AG04449 (cell line): ENCODE data around the gene ZNF692.
"Not testable (repeated sequence)": the region's sequence is repeated elsewhere in the genome, so short reads cannot be mapped to it uniquely, and the experiment has no call there.

Experiments used
- CTCF ChIA-PET: fragments of 350-600 bp; formaldehyde crosslinking; extraction: SDS; loops from one replicate; lab custom pipeline; 2021; ENCODE audit warnings: antibody characterized with exemption; lab: Yijun Ruan, JAX
- POLR2A ChIA-PET: fragments of 400-600, 350-600 bp; formaldehyde crosslinking; extraction: SDS; loops from one replicate; lab custom pipeline; 2020; ENCODE audit warnings: antibody characterized with exemption, inconsistent platforms; lab: Yijun Ruan, JAX
- DNase-seq: peaks from one replicate; pipeline ENCODE4 v3.0.0-alpha.2; 2010; ENCODE audit warnings: low read depth, low spot score
- H3K4me3 ChIP-seq: 2 replicates; pipeline ENCODE4 v1.5.1; 2011; ENCODE audit warnings: low read depth, mild to moderate bottlenecking, control low read depth, low read length
- TF ChIP-seq, protein P1 (sequence below): IDR thresholded peaks from one replicate; pipeline ENCODE4 v1.5.1; 2011; ENCODE audit warnings: mild to moderate bottlenecking, moderate library complexity, low read length, control low read depth, inconsistent platforms; ENCODE audit not compliant: insufficient read depth; ENCODE audit errors: missing control alignments

The ZNF692 gene

DNA sequence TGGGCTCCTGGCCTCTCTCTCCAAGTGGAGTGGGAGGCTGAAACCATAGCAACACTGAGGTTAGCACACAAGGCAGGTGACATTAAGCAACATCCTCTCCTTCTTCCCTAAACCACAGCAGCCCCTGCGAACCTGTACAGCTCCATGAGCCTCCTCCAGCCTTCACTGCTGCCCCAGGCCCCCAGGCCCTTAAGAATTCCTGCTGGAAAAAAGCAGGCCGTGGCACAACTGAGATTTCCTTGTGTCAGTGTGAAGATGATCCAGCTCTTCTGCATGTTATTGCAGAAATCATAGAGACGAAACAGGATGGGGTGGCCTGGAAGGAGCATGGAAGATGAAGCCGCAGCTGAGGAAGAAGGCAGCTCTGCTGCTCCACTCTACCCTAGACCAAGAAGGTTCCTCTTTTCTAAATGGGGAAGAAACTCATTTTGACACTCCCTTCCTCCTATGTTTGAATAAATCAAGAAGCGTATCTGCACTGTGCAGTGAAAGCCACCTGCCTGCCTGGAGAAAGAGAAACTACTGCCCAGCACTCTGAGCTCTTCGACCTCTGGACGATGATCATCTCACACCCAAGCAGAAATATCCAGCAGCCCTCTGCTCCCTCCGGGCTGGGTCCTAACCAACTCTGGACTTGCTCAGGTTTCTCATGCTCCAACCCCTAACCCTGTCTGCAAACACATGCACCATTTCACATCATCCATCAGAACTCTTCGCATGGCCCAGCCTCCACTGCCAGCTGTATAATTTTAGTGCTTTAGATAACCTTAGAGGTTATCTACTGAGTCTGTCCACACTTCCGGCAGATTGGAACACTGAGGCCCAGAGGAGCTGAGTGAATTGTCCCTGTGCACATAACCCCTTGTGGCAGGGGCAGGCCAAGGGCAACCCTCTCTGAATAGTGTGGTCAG is 53.9 kb downstream of the ZNF692 start:
- ChIA-PET POLR2A (no interaction called here), CTCF (interaction anchor here (0.8 to 4.5 kb wide), 7 partner anchors 11 to 562 kb away, joined by 3 to 19 read pairs (median 4); no protein-coding TSS in a partner anchor)
- H3K4me3 ChIP-seq = no peak overlapping the region
- no peak for DNase-seq
- TF ChIP-seq, protein P1, sequence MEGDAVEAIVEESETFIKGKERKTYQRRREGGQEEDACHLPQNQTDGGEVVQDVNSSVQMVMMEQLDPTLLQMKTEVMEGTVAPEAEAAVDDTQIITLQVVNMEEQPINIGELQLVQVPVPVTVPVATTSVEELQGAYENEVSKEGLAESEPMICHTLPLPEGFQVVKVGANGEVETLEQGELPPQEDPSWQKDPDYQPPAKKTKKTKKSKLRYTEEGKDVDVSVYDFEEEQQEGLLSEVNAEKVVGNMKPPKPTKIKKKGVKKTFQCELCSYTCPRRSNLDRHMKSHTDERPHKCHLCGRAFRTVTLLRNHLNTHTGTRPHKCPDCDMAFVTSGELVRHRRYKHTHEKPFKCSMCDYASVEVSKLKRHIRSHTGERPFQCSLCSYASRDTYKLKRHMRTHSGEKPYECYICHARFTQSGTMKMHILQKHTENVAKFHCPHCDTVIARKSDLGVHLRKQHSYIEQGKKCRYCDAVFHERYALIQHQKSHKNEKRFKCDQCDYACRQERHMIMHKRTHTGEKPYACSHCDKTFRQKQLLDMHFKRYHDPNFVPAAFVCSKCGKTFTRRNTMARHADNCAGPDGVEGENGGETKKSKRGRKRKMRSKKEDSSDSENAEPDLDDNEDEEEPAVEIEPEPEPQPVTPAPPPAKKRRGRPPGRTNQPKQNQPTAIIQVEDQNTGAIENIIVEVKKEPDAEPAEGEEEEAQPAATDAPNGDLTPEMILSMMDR = no peak

DNA sequence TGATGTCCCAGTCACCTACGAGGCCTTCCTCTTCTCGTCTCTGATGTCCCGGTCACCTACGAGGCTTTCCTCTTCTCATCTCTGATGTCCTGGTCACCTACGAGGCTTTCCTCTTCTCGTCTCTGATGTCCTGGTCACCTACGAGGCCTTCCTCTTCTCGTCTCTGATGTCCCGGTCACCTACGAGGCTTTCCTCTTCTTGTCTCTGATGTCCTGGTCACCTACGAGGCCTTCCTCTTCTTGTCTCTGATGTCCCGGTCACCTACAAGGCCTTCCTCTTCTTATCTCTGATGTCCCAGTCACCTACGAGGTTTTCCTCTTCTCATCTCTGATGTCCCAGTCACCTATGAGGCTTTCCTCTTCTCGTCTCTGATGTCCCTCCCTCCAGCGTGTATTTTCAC is 55.4 kb downstream of the ZNF692 start:
- H3K4me3 ChIP-seq, POLR2A ChIA-PET, DNase-seq, CTCF ChIA-PET: not testable (repeated sequence)

- POLR2A ChIA-PET = no interaction called here
- no peak overlapping the region for H3K4me3 ChIP-seq
- DNase-seq = no peak
- TF ChIP-seq, protein P1 = no peak
- CTCF ChIA-PET = no interaction called here
Observed at GRCh38 chr1:248802454-248802853, 56.4 kb downstream of the ZNF692 start.

GRCh38 chr1:248800459-248800858 is 58.4 kb downstream of the ZNF692 start:
- CTCF ChIA-PET = no interaction called here
- DNase-seq = no peak
- POLR2A ChIA-PET = no interaction called here
- no peak overlapping the region for H3K4me3 ChIP-seq
- TF ChIP-seq, protein P1 = no peak
